ENCODE data around the gene DNAL1.

GRCh38 chr14:73607241-73607640 lies 37.5 kb upstream of the DNAL1 start:
- TF ChIP-seq PRPF4 (IDR thresholded peaks at IDR 0.05; ENCODE audit: insufficient read depth, low read depth, low read length, poor library complexity, severe bottlenecking) (no peak), HMGN3 (IDR thresholded peaks at IDR 0.05; ENCODE audit: borderline replicate concordance, extremely low read depth, insufficient read length, low read depth, low read length) (no peak), SPI1 (IDR thresholded peaks at IDR 0.05; ENCODE audit: borderline replicate concordance, low read depth, low read length) (no peak), HMGXB4 (CRISPR knock-in tag; IDR thresholded peaks at IDR 0.05) (no peak), POLR2AphosphoS5 (IDR thresholded peaks at IDR 0.05; ENCODE audit: control insufficient read depth, insufficient read depth, low read depth, low read length) (no peak)

All from K562 (cell line).